Spleen (tissue), 7 donors: ENCODE results near the gene CDKN2AIPNL.

ENCODE experiments used
- POLR2AphosphoS5 ChIP-seq, 3 donors: sonication (generic); formaldehyde crosslinking; IDR thresholded peaks; one replicate each; pipeline ENCODE4 v1.5.1; 2017; ENCODE audit warnings: antibody characterized with exemption in 3 of 3
- TF ChIP-seq, protein P1 (sequence below), 11 experiments: fragments of 200-600 bp in 7 of 11; fragments of 450-650 bp in 4 of 11; sonication (generic) in 4 of 11; IDR thresholded peaks in 8 of 11; conservative IDR thresholded peaks in 3 of 11; 1 replicate in 7 of 11; 2 replicates in 4 of 11; pipeline versions ENCODE4 v1.4.0 to v1.8.0; 2016 to 2021; ENCODE audit warnings: antibody characterized with exemption in 11 of 11, inconsistent platforms in 4 of 11, mild to moderate bottlenecking in 1 of 11
- donor health status: DM: no; HTN: no; CAD: no; lungs with moderate emphysema.
- donor health status: DM: no; HTN: no; CAD: no.
- donor health status: DM: no; HTN: no; CAD: no.

- TF ChIP-seq, protein P1, sequence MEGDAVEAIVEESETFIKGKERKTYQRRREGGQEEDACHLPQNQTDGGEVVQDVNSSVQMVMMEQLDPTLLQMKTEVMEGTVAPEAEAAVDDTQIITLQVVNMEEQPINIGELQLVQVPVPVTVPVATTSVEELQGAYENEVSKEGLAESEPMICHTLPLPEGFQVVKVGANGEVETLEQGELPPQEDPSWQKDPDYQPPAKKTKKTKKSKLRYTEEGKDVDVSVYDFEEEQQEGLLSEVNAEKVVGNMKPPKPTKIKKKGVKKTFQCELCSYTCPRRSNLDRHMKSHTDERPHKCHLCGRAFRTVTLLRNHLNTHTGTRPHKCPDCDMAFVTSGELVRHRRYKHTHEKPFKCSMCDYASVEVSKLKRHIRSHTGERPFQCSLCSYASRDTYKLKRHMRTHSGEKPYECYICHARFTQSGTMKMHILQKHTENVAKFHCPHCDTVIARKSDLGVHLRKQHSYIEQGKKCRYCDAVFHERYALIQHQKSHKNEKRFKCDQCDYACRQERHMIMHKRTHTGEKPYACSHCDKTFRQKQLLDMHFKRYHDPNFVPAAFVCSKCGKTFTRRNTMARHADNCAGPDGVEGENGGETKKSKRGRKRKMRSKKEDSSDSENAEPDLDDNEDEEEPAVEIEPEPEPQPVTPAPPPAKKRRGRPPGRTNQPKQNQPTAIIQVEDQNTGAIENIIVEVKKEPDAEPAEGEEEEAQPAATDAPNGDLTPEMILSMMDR (IDR thresholded peaks at IDR 0.05 in 8 of 11, conservative IDR thresholded peaks at IDR 0.05 in 3 of 11): no peak
- TF ChIP-seq POLR2AphosphoS5 (IDR thresholded peaks at IDR 0.05): no peak
Observed at GRCh38 chr5:134459491-134459890, 47.8 kb upstream of the CDKN2AIPNL start.
